GM23248 (cell line): ENCODE results near the gene COCH. TPM values are rescaled to one million over a fixed set of nuclear protein-coding genes. Genes with fewer than 3 reads are reported as not detected.

ENCODE experiments used
- DNase-seq: peaks from one replicate; pipeline ENCODE4 v3.0.0-alpha.2; 2015
- H2AFZ ChIP-seq: fragments of 200-600 bp; sonication (generic); 2 replicates; pipeline ENCODE4 v1.6.1; 2016; ENCODE audit warnings: antibody characterized with exemption
- H3F3A ChIP-seq: fragments of 200-600 bp; sonication (generic); 2 replicates; pipeline ENCODE4 v1.6.1; 2016; ENCODE audit warnings: mild to moderate bottlenecking, antibody characterized with exemption, mixed run types; ENCODE audit not compliant: insufficient read depth
- H3K27ac ChIP-seq: fragments of 200-600 bp; sonication (generic); 2 replicates; pipeline ENCODE4 v1.5.1; 2016; ENCODE audit warnings: mild to moderate bottlenecking
- H3K27me3 ChIP-seq: fragments of 200-600 bp; sonication (generic); replicated peaks from 2 replicates; pipeline ENCODE4 v1.6.1; 2016; ENCODE audit warnings: mild to moderate bottlenecking; ENCODE audit not compliant: insufficient read depth
- H3K36me3 ChIP-seq: fragments of 200-600 bp; sonication (generic); 2 replicates; pipeline ENCODE4 v1.6.1; 2016; ENCODE audit warnings: low read depth, mild to moderate bottlenecking
- H3K4me1 ChIP-seq: fragments of 200-600 bp; sonication (generic); 2 replicates; pipeline ENCODE4 v1.6.1; 2016; ENCODE audit warnings: mild to moderate bottlenecking; ENCODE audit not compliant: insufficient read depth
- H3K4me2 ChIP-seq: fragments of 200-600 bp; sonication (generic); one replicate; pipeline ENCODE4 v1.6.1; 2016; ENCODE audit warnings: mild to moderate bottlenecking; ENCODE audit not compliant: unreplicated experiment
- H3K4me3 ChIP-seq: fragments of 200-600 bp; sonication (generic); 2 replicates; pipeline ENCODE4 v1.5.1; 2016; ENCODE audit warnings: mild to moderate bottlenecking
- H3K79me2 ChIP-seq: fragments of 200-600 bp; sonication (generic); 2 replicates; pipeline ENCODE4 v1.6.1; 2016; ENCODE audit warnings: mild to moderate bottlenecking; ENCODE audit not compliant: insufficient read depth
- H3K9ac ChIP-seq: fragments of 200-600 bp; sonication (generic); 2 replicates; pipeline ENCODE4 v1.6.1; 2016; ENCODE audit warnings: mild to moderate bottlenecking
- H3K9me2 ChIP-seq: fragments of 200-600 bp; sonication (generic); 2 replicates; pipeline ENCODE4 v1.6.1; 2016; ENCODE audit warnings: mixed run types, mild to moderate bottlenecking, moderate library complexity; ENCODE audit not compliant: insufficient read depth
- H3K9me3 ChIP-seq: fragments of 200-600 bp; sonication (generic); one replicate; pipeline ENCODE4 v1.6.1; 2017; ENCODE audit warnings: low read depth
- H4K20me1 ChIP-seq: fragments of 200-600 bp; sonication (generic); 2 replicates; pipeline ENCODE4 v1.6.0; 2016; ENCODE audit not compliant: insufficient read depth
- EZH2 ChIP-seq: fragments of 200-600 bp; sonication (generic); IDR thresholded peaks from 2 replicates; pipeline ENCODE4 v1.6.1; 2018; ENCODE audit warnings: antibody characterized with exemption, mild to moderate bottlenecking; ENCODE audit not compliant: insufficient read depth, poor library complexity, severe bottlenecking
- EZH2phosphoT487 ChIP-seq: fragments of 200-600 bp; sonication (generic); IDR thresholded peaks from 2 replicates; pipeline ENCODE4 v1.6.1; 2018; ENCODE audit warnings: antibody characterized with exemption, moderate library complexity, mild to moderate bottlenecking, low read depth; ENCODE audit not compliant: insufficient read depth
- WGBS, 2 experiments: methylation state at CpG; one replicate each; pipeline ENCODE4 v1.1.6; 2015 to 2017; ENCODE audit warnings: low lambda C conversion rate in 2 of 2, low coverage in 1 of 2; ENCODE audit errors: missing lambda C conversion rate in 2 of 2; 5-methylcytosine and 5-hydroxymethylcytosine counted together
- in situ Hi-C: fragments of 300-500 bp; cut with MboI; formaldehyde crosslinking; loops from 2 replicates; pipeline ENCODE4 v1.15.0; 2020
- polyA plus RNA-seq: library from polyadenylated mRNA; unstranded; fragments of >200 nt; fragmentation: Nextera tagmentation; extraction: Ambion mirVana; gene quantifications from 2 replicates; pipeline ENCODE4 v1.2.1, GENCODE V29; 2016
- total RNA-seq: library from RNA; depleted of rRNA; stranded (reverse); fragments of >200 nt; shearing (Covaris generic); gene quantifications from 2 replicates; pipeline ENCODE4 v1.2.3, GENCODE V29; 2014; rRNA removed

The COCH gene
- total and polyA plus RNA-seq, 2 experiments from 2014 or later = not detected

DNA sequence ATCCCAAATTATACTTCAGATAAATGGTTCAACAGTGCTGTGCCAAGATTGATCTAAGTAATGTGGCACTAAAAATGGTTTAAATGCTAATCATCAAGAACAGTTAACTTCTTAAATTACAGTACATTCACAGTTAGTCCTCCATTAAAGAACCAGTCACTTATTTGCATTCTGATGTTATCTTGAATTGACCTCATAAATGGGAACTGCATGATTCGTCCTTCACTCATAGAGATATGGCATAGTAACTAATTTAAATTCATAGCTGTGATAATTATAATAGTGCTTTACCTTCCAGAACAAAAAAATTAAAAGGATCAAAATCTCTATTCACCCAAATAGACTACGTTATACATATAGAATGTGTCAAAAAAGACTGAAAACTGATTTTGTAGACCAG lies 61.1 kb downstream of the COCH start:
- TF ChIP-seq EZH2 (no peak), EZH2phosphoT487 (no peak)
- Histone ChIP-seq H3K9me3 (no peaks in the 10 kb centered on the region), H3F3A (peaks cover 11% of the 10 kb centered on the region; the same call in 1 of the 2 replicates), H3K9ac (no peak overlapping the region), H3K4me2 (no peak overlapping the region), H3K27ac (no peak overlapping the region), H3K9me2 (no peaks in the 10 kb centered on the region), H3K36me3 (peaks cover 28% of the 10 kb centered on the region), H4K20me1 (no peaks in the 10 kb centered on the region), H3K79me2 (peaks cover 14% of the 10 kb centered on the region; the same call in 1 of the 2 replicates), H3K27me3 (no peaks in the 10 kb centered on the region), H3K4me1 (0 out of 2 replicates have a peak, but pooled peaks cover 8% of the 10 kb centered on the region), H3K4me3 (no peak overlapping the region), H2AFZ (no peak overlapping the region)
- peak; percentile 9 for DNase-seq
- in situ Hi-C loops = no loop called here
- WGBS, 2 experiments = 94 to 96% methylated on average over 2 of the region's 2 CpGs

DNA sequence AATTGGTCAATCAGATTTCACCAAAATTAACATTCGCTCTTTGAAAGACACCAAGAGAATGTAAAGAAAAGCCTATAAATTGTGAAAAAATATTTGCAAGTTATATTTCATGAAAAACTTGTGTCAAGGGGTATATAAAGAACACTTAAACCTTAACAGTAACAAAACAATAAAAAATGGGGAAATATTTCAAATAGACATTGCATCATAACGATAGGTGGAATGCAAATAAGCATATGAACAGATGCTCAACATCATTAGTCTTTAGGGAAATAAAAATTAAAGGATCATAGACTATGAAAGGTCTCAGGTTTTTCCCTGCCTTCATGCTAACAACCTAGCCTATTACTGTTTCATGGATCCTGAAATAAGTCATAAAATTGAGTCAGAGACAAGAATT lies 64.3 kb downstream of the COCH start:
- Histone ChIP-seq H3F3A (peaks cover 15% of the 10 kb centered on the region; the same call in 1 of the 2 replicates), H4K20me1 (no peaks in the 10 kb centered on the region), H3K36me3 (peaks cover 22% of the 10 kb centered on the region), H3K9me2 (no peaks in the 10 kb centered on the region), H3K27ac (no peak overlapping the region), H3K4me2 (no peak overlapping the region), H2AFZ (no peak overlapping the region), H3K79me2 (peaks cover 45% of the 10 kb centered on the region), H3K4me1 (no peaks in the 10 kb centered on the region), H3K4me3 (no peak overlapping the region), H3K9me3 (no peaks in the 10 kb centered on the region), H3K27me3 (no peaks in the 10 kb centered on the region), H3K9ac (no peak overlapping the region)
- in situ Hi-C loops = no loop called here
- WGBS, 2 experiments = 100% methylated on average over 2 of the region's 2 CpGs
- no peak for DNase-seq
- TF ChIP-seq EZH2 (no peak), EZH2phosphoT487 (no peak)

Other genes starting within 250 kb of the COCH start
- 8.7 and 9.9 TPM in 2 replicates for gene AP4S1, start 151.1 kb downstream of the COCH start, total RNA-seq
- gene AP4S1, start 151.1 kb downstream of the COCH start, polyA plus RNA-seq = 6.3 and 7.7 TPM in 2 replicates
- gene STRN3, start 151.8 kb downstream of the COCH start, total RNA-seq = 31.6 and 44.2 TPM in 2 replicates
- 25.6 TPM in 2 replicates for gene STRN3, start 151.8 kb downstream of the COCH start, polyA plus RNA-seq